ENCODE measurements around the gene NMUR2. TPM values are rescaled to one million over a fixed set of nuclear protein-coding genes. Genes with fewer than 3 reads are reported as not detected.

The NMUR2 gene
- polyA plus RNA-seq, 1 of the 3 experiments (the other 2 are of a cell fraction), result not detected

DNA sequence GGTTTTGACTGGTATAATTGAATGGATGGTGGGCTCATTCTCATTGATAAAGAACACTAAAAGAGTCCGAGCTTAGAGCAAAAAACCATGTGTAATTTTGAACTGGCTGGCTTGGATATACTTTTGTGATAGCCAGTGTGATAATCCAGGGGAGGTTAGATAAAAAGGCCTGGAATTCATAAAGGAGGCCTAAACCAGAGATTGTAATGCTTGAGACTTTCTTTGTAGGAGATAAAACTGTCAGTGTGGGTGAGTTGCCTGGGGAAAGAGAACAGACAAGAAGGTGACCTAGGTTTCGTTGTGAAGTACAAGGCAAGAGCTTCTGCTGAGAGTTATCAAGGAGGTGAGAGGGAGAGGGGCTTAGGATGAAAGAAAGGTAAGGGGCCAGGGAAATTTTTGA lies 17.0 kb upstream of the NMUR2 start (continued):
- TF ChIP-seq, protein P1, sequence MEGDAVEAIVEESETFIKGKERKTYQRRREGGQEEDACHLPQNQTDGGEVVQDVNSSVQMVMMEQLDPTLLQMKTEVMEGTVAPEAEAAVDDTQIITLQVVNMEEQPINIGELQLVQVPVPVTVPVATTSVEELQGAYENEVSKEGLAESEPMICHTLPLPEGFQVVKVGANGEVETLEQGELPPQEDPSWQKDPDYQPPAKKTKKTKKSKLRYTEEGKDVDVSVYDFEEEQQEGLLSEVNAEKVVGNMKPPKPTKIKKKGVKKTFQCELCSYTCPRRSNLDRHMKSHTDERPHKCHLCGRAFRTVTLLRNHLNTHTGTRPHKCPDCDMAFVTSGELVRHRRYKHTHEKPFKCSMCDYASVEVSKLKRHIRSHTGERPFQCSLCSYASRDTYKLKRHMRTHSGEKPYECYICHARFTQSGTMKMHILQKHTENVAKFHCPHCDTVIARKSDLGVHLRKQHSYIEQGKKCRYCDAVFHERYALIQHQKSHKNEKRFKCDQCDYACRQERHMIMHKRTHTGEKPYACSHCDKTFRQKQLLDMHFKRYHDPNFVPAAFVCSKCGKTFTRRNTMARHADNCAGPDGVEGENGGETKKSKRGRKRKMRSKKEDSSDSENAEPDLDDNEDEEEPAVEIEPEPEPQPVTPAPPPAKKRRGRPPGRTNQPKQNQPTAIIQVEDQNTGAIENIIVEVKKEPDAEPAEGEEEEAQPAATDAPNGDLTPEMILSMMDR (IDR thresholded peaks at IDR 0.05), result no peak
- TF ChIP-seq RAD21 (IDR thresholded peaks at IDR 0.05; ENCODE audit: low read length) (no peak), RCOR1 (IDR thresholded peaks at IDR 0.05; ENCODE audit: low read length) (no peak), EZH2phosphoT487 (IDR thresholded peaks at IDR 0.05; ENCODE audit: borderline replicate concordance, low read depth) (no peak), SIN3A (IDR thresholded peaks at IDR 0.05; ENCODE audit: borderline replicate concordance, low read depth, low read length) (no peak), MEF2A (IDR thresholded peaks at IDR 0.05; ENCODE audit: borderline replicate concordance, low read depth) (no peak), NRF1 (IDR thresholded peaks at IDR 0.05; ENCODE audit: low read depth, low read length) (no peak)

DNA sequence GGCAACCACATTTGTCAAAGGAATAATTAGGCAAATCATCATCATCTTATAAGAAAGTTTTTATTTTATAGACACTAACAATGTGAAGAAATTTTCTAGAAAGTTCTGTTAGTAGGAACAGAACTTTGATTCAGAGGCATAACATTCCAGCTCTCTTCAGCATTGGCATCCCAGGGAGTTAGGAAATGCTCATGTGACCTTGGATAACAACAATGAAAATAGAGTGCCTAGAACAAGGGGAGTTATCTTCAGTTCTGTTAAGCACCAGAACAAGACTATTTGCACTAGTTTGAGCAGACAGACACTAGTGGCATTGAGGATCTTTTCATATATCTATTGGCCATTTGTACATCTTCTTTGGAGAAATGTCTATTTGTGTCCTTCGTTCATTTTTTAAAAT lies 7.0 kb upstream of the NMUR2 start:
- no peaks in the 10 kb centered on the region for H3K36me3 ChIP-seq (replicated peaks in 1 of 2; ENCODE audit: control insufficient read depth in 1 of 2, insufficient read depth in 2 of 2, low read length in 1 of 2)
- no peak overlapping the region for H3K4me2 ChIP-seq
- no peaks in the 10 kb centered on the region for H4K20me1 ChIP-seq (ENCODE audit: insufficient read depth)
- H3K9me2 ChIP-seq, result no peaks in the 10 kb centered on the region
- ChIA-PET CTCF (no interaction called here), POLR2A (no interaction called here)
- no peaks in the 10 kb centered on the region for H3F3A ChIP-seq (replicated peaks; ENCODE audit: insufficient read depth)
- H3K27me3 ChIP-seq (ENCODE audit: insufficient read depth), result no peaks in the 10 kb centered on the region
- no peak for DNase-seq
- no peak overlapping the region for H2AFZ ChIP-seq (ENCODE audit: low read depth)
- TF ChIP-seq FOXJ3 (CRISPR knock-in tag; IDR thresholded peaks at IDR 0.05) (no peak), RXRA (IDR thresholded peaks at IDR 0.05; ENCODE audit: borderline replicate concordance, low read depth) (no peak), JUND (IDR thresholded peaks at IDR 0.05) (no peak), GATA2 (CRISPR knock-in tag; IDR thresholded peaks at IDR 0.05) (no peak), MEF2A (IDR thresholded peaks at IDR 0.05; ENCODE audit: borderline replicate concordance, low read depth) (no peak), TCF12 (IDR thresholded peaks at IDR 0.05) (no peak), NRF1 (IDR thresholded peaks at IDR 0.05; ENCODE audit: low read depth, low read length) (no peak), FOSL2 (IDR thresholded peaks at IDR 0.05; ENCODE audit: borderline replicate concordance, low read depth) (no peak)
- TF ChIP-seq, protein P1 (IDR thresholded peaks at IDR 0.05), result no peak
- 2% methylated on average over 1 of the region's 1 CpG for WGBS (ENCODE audit: low lambda C conversion rate)
- H3K9me3 ChIP-seq, result no peaks in the 10 kb centered on the region
- H3K27ac ChIP-seq (ENCODE audit: low read depth in 2 of 2, low read length in 1 of 2), result no peak overlapping the region
- H3K4me3 ChIP-seq (ENCODE audit: low read depth in 2 of 2, low read length in 1 of 2), result no peak overlapping the region
- no peak overlapping the region for H3K9ac ChIP-seq
- H3K4me1 ChIP-seq (ENCODE audit: control insufficient read depth in 1 of 2, insufficient read depth in 2 of 2, low read depth in 1 of 2, low read length in 1 of 2), result no peaks in the 10 kb centered on the region
- no peaks in the 10 kb centered on the region for H3K79me2 ChIP-seq (ENCODE audit: insufficient read depth)
